Breast epithelium (tissue), 3 donors: ENCODE results near the gene PLSCR3.

Experiments
- POLR2A ChIP-seq: fragments of 450-650 bp; IDR thresholded peaks from one replicate; pipeline ENCODE4 v1.6.1; 2016; ENCODE audit warnings: antibody characterized with exemption, mild to moderate bottlenecking, moderate library complexity
- POLR2AphosphoS5 ChIP-seq, 3 donors: sonication (generic); formaldehyde crosslinking; IDR thresholded peaks; one replicate each; pipeline ENCODE4 v1.6.1; 2017; ENCODE audit warnings: antibody characterized with exemption in 3 of 3
- TF ChIP-seq, protein P1 (sequence below), 3 donors: fragments of 450-650 bp; IDR thresholded peaks; one replicate each; pipeline ENCODE4 v1.5.1; 2016 to 2017; ENCODE audit warnings: antibody characterized with exemption in 3 of 3, mild to moderate bottlenecking in 3 of 3, moderate library complexity in 3 of 3

- TF ChIP-seq POLR2A (no peak), POLR2AphosphoS5 (IDR thresholded peaks at IDR 0.05) (no peak)
- TF ChIP-seq, protein P1, sequence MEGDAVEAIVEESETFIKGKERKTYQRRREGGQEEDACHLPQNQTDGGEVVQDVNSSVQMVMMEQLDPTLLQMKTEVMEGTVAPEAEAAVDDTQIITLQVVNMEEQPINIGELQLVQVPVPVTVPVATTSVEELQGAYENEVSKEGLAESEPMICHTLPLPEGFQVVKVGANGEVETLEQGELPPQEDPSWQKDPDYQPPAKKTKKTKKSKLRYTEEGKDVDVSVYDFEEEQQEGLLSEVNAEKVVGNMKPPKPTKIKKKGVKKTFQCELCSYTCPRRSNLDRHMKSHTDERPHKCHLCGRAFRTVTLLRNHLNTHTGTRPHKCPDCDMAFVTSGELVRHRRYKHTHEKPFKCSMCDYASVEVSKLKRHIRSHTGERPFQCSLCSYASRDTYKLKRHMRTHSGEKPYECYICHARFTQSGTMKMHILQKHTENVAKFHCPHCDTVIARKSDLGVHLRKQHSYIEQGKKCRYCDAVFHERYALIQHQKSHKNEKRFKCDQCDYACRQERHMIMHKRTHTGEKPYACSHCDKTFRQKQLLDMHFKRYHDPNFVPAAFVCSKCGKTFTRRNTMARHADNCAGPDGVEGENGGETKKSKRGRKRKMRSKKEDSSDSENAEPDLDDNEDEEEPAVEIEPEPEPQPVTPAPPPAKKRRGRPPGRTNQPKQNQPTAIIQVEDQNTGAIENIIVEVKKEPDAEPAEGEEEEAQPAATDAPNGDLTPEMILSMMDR (IDR thresholded peaks at IDR 0.05) = no peak
Observed at GRCh38 chr17:7425316-7425715, 31.0 kb upstream of the PLSCR3 start, which contains the start of gene SPEM2.
